Measurements from ENCODE around the gene GSDME.

- TF ChIP-seq ISL1 (CRISPR knock-in tag; IDR thresholded peaks at IDR 0.05) = no peak
- no peak for TF ChIP-seq SNAI2 (CRISPR knock-in tag; IDR thresholded peaks at IDR 0.05)
- no peak for TF ChIP-seq CREB5 (CRISPR knock-in tag; IDR thresholded peaks at IDR 0.05; ENCODE audit: low read depth)
- TF ChIP-seq BACH2 (CRISPR knock-in tag; IDR thresholded peaks at IDR 0.05; ENCODE audit: borderline replicate concordance) = no peak
- no peak for TF ChIP-seq ZFP3 (CRISPR knock-in tag; IDR thresholded peaks at IDR 0.05)
- no peak for TF ChIP-seq ZNF70 (CRISPR knock-in tag; IDR thresholded peaks at IDR 0.05)
- TF ChIP-seq ESRRG (CRISPR knock-in tag; IDR thresholded peaks at IDR 0.05) = no peak
- no peak for TF ChIP-seq ZNF565 (CRISPR knock-in tag; conservative IDR thresholded peaks at IDR 0.05; ENCODE audit: low read depth)
- no peak for TF ChIP-seq ZNF8 (CRISPR knock-in tag; IDR thresholded peaks at IDR 0.05)
- TF ChIP-seq CSDC2 (CRISPR knock-in tag; IDR thresholded peaks at IDR 0.05) = no peak
- TF ChIP-seq PATZ1 (CRISPR knock-in tag; IDR thresholded peaks at IDR 0.05; ENCODE audit: borderline replicate concordance) = no peak
- no peak for TF ChIP-seq CSRNP3 (CRISPR knock-in tag; IDR thresholded peaks at IDR 0.05)
- TF ChIP-seq PPARA (CRISPR knock-in tag; IDR thresholded peaks at IDR 0.05; ENCODE audit: borderline replicate concordance) = no peak
- no peak for TF ChIP-seq ZFP30 (CRISPR knock-in tag; IDR thresholded peaks at IDR 0.05)
Observed at GRCh38 chr7:24715171-24715570, 42.1 kb downstream of the GSDME start.

Measured in SK-N-SH treated with all-trans-retinoic acid at 6 μM for 48 hours (cell line).